ENCODE data around the gene MAPK1. TPM values are rescaled to one million over a fixed set of nuclear protein-coding genes. Genes with fewer than 3 reads are reported as not detected.
"Not testable (repeated sequence)": the region's sequence is repeated elsewhere in the genome, so short reads cannot be mapped to it uniquely, and the experiment has no call there.

The MAPK1 gene
- total and polyA plus RNA-seq, 7 donors: 11.0 to 101 (median 78.3) TPM

DNA sequence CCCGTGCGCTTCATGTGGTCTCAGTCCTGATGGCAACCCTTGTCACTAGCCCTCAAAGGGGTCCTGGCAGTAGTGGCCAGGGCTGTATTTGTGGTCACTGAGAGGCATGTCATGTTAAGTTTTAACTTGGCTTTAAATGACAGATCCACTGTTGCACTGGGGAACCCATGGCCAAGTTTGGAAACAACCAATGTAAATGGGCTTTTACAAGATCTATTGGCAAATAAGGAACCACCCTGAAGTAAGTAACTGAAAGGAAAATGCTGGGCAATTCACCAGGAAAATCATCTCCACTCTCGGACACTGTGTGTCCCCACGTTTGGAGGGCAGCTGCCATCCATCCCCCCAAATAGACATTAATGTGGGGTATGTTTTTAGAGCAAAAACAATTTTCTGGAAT lies 140.3 kb downstream of the MAPK1 start:
- H3K27ac ChIP-seq: no peak overlapping the region
- no peaks in the 10 kb centered on the region for H3K27me3 ChIP-seq (ENCODE audit: insufficient read depth in 3 of 3, low read length in 2 of 3)
- WGBS, 3 donors: 83 to 94% (median 93%) methylated on average over 4 of the region's 4 CpGs
- peaks cover 5% of the 10 kb centered on the region for H3K4me1 ChIP-seq
- no peaks in the 10 kb centered on the region for H3K9me3 ChIP-seq
- TF ChIP-seq, protein P1, sequence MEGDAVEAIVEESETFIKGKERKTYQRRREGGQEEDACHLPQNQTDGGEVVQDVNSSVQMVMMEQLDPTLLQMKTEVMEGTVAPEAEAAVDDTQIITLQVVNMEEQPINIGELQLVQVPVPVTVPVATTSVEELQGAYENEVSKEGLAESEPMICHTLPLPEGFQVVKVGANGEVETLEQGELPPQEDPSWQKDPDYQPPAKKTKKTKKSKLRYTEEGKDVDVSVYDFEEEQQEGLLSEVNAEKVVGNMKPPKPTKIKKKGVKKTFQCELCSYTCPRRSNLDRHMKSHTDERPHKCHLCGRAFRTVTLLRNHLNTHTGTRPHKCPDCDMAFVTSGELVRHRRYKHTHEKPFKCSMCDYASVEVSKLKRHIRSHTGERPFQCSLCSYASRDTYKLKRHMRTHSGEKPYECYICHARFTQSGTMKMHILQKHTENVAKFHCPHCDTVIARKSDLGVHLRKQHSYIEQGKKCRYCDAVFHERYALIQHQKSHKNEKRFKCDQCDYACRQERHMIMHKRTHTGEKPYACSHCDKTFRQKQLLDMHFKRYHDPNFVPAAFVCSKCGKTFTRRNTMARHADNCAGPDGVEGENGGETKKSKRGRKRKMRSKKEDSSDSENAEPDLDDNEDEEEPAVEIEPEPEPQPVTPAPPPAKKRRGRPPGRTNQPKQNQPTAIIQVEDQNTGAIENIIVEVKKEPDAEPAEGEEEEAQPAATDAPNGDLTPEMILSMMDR (IDR thresholded peaks at IDR 0.05): no peak
- no peak for ATAC-seq
- H3K4me3 ChIP-seq: no peak overlapping the region
- intact Hi-C loops (cut with DNase I): no loop called here
- peaks cover 0 to 6% of the 10 kb centered on the region in 2 donors for H3K36me3 ChIP-seq (ENCODE audit: insufficient read depth in 1 of 2, low read depth in 1 of 2)
- no peak for DNase-seq

DNA sequence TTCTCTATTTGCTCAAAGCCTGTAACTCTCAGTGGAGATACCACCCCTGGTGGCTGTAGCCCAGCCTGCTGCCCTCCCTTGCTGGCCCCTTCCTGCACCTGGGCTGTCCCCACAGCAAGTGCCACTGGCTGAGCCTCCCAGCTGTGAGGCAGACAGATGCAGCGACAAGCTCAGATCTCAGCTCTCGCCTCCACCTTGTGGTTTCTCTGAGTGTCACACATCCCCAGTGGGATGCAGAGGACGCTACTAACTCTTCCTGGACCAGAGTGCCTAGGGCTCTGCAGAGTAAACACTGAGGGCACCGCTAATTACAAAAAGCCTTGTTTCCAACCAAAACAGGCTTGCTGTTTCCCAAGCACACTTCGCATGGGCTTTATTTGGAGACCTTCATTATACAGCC lies 140.8 kb downstream of the MAPK1 start:
- WGBS, 3 donors: 75 to 85% (median 80%) methylated on average over 5 of the region's 5 CpGs
- no peak overlapping the region for H3K4me3 ChIP-seq
- TF ChIP-seq, protein P1 (IDR thresholded peaks at IDR 0.05): no peak
- peaks cover 0 to 4% of the 10 kb centered on the region in 2 donors for H3K36me3 ChIP-seq (ENCODE audit: insufficient read depth in 1 of 2, low read depth in 1 of 2)
- DNase-seq (no peak), ATAC-seq (no peak)
- no peaks in the 10 kb centered on the region for H3K9me3 ChIP-seq
- intact Hi-C loops (cut with DNase I): no loop called here
- no peaks in the 10 kb centered on the region for H3K27me3 ChIP-seq (ENCODE audit: insufficient read depth in 3 of 3, low read length in 2 of 3)
- peaks cover 10% of the 10 kb centered on the region for H3K4me1 ChIP-seq
- no peak overlapping the region for H3K27ac ChIP-seq

DNA sequence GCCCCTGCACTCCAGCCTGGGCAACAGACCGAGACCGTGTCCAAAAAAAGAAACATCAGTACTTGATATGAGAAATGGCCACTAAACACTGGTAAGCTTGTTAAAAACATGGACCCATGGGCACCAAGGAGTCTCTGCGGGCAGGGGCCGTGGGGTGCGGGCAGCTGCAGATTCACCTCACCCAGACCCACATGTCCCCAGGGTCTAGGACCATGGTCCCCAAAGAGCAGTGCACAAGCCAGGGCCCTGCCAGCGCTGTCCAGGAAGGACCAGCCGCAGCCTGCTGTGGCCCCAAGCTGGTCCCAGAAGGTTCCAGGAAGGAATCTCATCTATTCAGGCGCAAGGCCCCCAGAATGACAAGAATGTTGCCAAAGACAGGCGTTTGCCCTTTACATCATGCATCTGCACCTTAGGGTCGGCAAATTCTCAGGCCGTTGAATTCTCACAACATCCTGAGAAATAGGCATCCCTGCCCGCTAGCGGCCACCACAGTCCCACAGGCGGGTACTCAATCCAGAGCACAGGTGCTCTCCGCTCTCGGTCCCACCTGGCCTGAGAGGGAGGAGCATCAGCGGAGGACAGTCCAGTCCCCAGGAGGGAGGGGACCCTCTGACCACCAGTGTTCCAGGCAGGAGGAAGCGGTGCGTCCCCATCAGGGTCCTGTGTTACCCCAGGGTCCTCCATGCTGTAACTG lies 141.3 kb downstream of the MAPK1 start:
- intact Hi-C loops (cut with DNase I): no loop called here
- Histone ChIP-seq H3K27me3 (ENCODE audit: insufficient read depth in 3 of 3, low read length in 2 of 3) (no peaks in the 10 kb centered on the region), H3K36me3 (ENCODE audit: insufficient read depth in 1 of 2, low read depth in 1 of 2) (no peaks in the 10 kb centered on the region), H3K4me1 (peaks cover 15% of the 10 kb centered on the region), H3K27ac (no peak overlapping the region), H3K4me3 (no peak overlapping the region), H3K9me3 (no peaks in the 10 kb centered on the region)
- TF ChIP-seq, protein P1 (IDR thresholded peaks at IDR 0.05): no peak
- DNase-seq (no peak), ATAC-seq (no peak)
- 91 to 93% (median 92%) methylated on average over 19 of the region's 19 CpGs for WGBS, 3 donors

DNA sequence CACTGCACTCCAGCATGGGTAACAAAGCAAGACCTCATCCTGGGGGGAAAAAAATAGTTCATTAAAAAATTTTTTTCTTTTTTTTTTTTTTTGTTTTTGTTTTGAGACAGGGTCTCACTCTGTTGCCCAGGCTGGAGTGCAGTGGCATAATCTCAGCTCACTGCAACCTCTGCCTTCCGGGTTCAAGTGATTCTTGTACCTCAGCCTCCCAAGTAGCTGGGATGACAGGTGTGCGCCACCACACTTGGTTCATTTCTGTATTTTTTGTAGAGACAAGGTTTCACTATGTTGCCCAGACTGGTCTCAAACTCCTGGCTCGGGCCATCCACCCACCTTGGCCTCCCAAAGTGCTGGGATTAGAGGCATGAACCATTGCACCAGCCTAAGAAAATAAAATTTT lies 142.9 kb downstream of the MAPK1 start:
- H3K9me3 ChIP-seq; H3K4me3 ChIP-seq; DNase-seq; H3K27me3 ChIP-seq (ENCODE audit: insufficient read depth in 3 of 3, low read length in 2 of 3); ATAC-seq; intact Hi-C loops (cut with DNase I); H3K27ac ChIP-seq; H3K36me3 ChIP-seq (ENCODE audit: insufficient read depth in 1 of 2, low read depth in 1 of 2): not testable (repeated sequence)
- 94 to 96% (median 96%) methylated on average over 3 of the region's 3 CpGs for WGBS, 3 donors
- peaks cover 15% of the 10 kb centered on the region for H3K4me1 ChIP-seq

DNA sequence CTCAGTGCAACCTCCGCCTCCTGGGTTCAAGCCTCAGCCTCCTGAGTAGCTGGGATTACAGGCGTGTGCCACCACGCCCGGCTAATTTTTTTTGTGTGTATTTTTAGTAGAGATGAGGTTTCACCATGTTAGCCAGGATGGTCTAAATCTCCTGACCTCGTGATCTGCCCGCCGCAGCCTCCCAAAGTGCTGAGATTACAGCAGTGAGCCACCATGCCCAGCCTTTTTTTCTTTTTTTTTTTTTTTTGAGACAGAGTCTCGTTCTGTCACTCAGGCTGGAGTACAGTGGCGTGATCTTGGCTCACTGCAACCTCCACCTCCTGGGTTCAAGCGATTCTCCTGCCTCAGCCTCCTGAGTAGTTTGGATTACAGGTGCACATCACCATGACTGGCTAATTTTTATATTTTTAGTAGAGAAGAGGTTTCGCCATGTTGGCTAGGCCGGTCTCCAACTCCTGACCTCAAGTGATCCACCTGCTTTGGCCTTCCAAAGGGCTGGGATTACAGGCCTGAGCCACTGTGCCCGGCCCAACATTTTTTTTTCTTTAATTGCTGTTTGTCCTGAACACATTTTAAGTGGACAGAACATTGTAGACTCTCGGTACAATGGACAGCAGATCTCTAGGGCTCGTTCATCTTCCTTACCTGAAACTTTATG lies 146.1 kb downstream of the MAPK1 start:
- peak overlapping the region; percentile 58 for H3K27ac ChIP-seq
- peak in 3 of 4 donors; percentile 13 to 45 (median 37) for ATAC-seq
- H3K27me3 ChIP-seq (ENCODE audit: insufficient read depth in 3 of 3, low read length in 2 of 3); DNase-seq; H3K36me3 ChIP-seq (ENCODE audit: insufficient read depth in 1 of 2, low read depth in 1 of 2); H3K4me3 ChIP-seq; intact Hi-C loops (cut with DNase I); H3K9me3 ChIP-seq; H3K4me1 ChIP-seq: not testable (repeated sequence)
- 45 to 75% (median 45%) methylated on average over 14 to 15 of the region's 15 CpGs for WGBS, 3 donors

DNA sequence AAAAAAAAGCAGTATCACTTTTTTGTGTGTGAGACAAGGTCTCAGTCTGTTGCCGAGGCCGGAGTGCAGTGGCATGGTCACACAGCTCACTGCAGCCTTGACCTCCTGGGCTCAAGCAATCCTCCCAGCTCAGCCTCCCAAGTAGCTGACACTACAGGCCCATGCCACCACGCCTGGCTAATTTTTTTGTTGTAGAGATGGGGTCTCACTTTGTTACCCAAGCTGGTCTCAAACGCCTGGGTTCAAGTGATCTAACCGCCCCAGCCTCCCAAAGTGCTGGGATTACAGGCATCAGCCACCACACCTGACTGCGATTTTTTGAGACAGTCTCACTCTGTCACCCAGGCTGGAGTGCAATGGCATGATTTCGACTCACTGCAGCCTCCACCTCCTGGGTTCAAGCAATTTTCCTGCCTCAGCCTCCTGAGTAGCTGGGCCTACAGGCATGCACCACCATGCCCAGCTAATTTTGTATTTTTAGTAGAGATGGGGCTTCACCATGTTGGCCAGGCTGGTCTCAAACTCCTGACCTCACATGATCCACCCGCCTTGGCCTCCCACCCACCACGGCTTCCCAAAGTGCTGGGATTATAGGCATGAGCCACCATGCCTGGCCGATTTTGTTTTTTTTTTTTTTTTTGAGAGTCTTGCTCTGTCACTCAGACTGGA lies 147.1 kb downstream of the MAPK1 start:
- DNase-seq; intact Hi-C loops (cut with DNase I); H3K27me3 ChIP-seq (ENCODE audit: insufficient read depth in 3 of 3, low read length in 2 of 3); ATAC-seq; H3K36me3 ChIP-seq (ENCODE audit: insufficient read depth in 1 of 2, low read depth in 1 of 2); H3K4me3 ChIP-seq; H3K9me3 ChIP-seq; H3K27ac ChIP-seq: not testable (repeated sequence)
- H3K4me1 ChIP-seq: peaks cover 14% of the 10 kb centered on the region
- WGBS, 3 donors: 96 to 98% (median 97%) methylated on average over 10 of the region's 10 CpGs
